GM12892 (cell line): ENCODE measurements around the gene TMSB10.

Experiments
- POLR2A ChIP-seq: IDR thresholded peaks from 2 replicates; pipeline ENCODE4 v1.6.1; 2011; ENCODE audit warnings: low read depth, low read length, control low read depth
- POLR2AphosphoS5 ChIP-seq: IDR thresholded peaks from 2 replicates; pipeline ENCODE4 v1.6.1; 2011; ENCODE audit warnings: low read depth, low read length, control low read depth
- TAF1 ChIP-seq: IDR thresholded peaks from 2 replicates; pipeline ENCODE4 v1.6.1; 2011; ENCODE audit warnings: low read depth, mild to moderate bottlenecking, control low read depth, low read length, borderline replicate concordance

DNA sequence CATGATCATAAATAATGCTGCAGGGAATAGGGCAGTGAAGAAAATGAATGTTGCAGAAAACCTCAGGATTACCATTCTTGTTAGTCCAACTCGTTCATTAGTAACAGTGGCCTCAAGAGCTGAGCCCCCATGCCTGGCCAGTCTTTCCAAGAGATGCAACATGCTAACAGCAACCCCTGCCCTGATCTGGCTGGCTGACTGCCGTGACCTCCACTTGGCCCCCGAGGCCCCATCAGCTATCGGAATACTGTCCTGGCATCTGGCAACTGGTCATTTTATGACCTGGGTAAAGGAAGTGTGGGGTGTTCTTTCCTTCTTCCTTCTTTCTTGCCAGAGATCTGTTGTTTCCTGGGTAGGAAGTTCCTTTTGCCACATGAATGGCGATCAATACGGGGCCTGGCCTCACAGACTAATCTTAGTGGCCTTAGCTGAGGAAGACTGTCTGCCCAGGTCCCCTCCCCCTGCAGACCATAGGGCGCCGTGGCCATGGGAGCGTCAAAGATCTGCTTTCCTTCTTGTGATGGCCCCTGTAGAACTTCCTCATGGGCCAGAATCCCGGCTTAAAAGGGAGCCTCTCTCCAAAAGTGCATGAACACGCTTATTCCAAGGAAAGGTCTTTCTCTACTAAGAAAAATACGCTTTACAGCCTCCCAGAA lies 14.0 kb upstream of the TMSB10 start:
- TF ChIP-seq POLR2A = no peak
- TF ChIP-seq TAF1 = no peak
- no peak for TF ChIP-seq POLR2AphosphoS5
